ENCODE data around the gene RSBN1L.

DNA sequence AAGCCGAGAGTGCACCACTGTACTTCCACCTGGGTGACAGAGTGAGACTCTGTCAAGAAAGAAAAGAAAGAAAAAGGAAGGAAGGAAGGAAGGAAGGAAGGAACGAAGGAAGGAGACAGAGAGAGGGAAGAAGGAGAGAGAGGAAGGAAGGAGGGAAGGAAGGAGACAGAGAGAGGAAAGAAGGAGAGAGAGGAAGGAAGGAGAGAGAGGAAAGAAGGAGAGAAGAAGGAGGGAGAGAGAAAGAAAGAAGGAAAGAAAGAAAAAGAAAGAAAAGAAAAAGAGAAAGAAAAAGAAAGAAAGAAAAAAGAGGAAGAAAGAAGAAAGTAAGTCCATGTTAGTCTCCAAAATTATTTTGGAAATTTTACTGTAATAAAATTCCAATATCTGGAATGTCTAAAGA is 33.4 kb upstream of the RSBN1L start:
- TF ChIP-seq CTCF (IDR thresholded peaks at IDR 0.05; ENCODE audit: insufficient read depth, low read depth, low read length) = no peak
- no peak for TF ChIP-seq EZH2 (IDR thresholded peaks at IDR 0.05; ENCODE audit: insufficient read depth, low read length)

All from astrocyte (in vitro differentiated cells and primary cell).